Natural killer cell treated with Interleukin-12 subunit alpha and Interleukin-12 subunit beta and Interleukin-15 and Interleukin-18, amount 100 ng/mL, for 72 hours (primary cell): Measurements from ENCODE around the gene ZNF592. TPM values are rescaled to one million over a fixed set of nuclear protein-coding genes. Genes with fewer than 3 reads are reported as not detected.
"Not testable (repeated sequence)": the region's sequence is repeated elsewhere in the genome, so short reads cannot be mapped to it uniquely, and the experiment has no call there.

ENCODE experiments used
- ATAC-seq, 2 donors: fragments of 150-1000 bp; cut with Tn5 transposase in 1 of 2; sonication (Bioruptor Pico), chemical (Tn5 transposase) in 1 of 2; 2 replicates each; pipeline ENCODE4 v1.10.0; 2021
- DNase-seq: peaks from one replicate; pipeline ENCODE4 v3.0.0; 2022; ENCODE audit warnings: low spot score
- H3K27ac Mint-ChIP-seq, 2 donors: 1 replicate in 1 of 2; 2 replicates in 1 of 2; pipeline ENCODE4 v1.8.0; 2022; ENCODE audit warnings: mixed read lengths in 2 of 2, mild to moderate bottlenecking in 1 of 2, moderate library complexity in 1 of 2
- H3K27me3 Mint-ChIP-seq, 2 donors: 1 replicate in 1 of 2; 2 replicates in 1 of 2; pipeline ENCODE4 v1.8.0; 2022; ENCODE audit warnings: mixed read lengths in 2 of 2
- H3K36me3 Mint-ChIP-seq: one replicate; pipeline ENCODE4 v1.8.0; 2022; ENCODE audit warnings: mixed read lengths
- H3K4me1 Mint-ChIP-seq, 2 donors: 1 replicate in 1 of 2; 2 replicates in 1 of 2; pipeline ENCODE4 v1.8.0; 2022; ENCODE audit warnings: low read depth in 2 of 2, mixed read lengths in 2 of 2, mild to moderate bottlenecking in 1 of 2
- H3K4me3 Mint-ChIP-seq: one replicate; pipeline ENCODE4 v1.8.0; 2022; ENCODE audit warnings: mixed read lengths
- H3K9me3 Mint-ChIP-seq: 2 replicates; pipeline ENCODE4 v1.8.0; 2022; ENCODE audit warnings: mixed read lengths
- total RNA-seq, 2 donors: library from RNA; stranded (reverse); gene quantifications; one replicate each; pipeline ENCODE4 v1.2.3, GENCODE V29; 2022

The ZNF592 gene
- total RNA-seq, 2 donors from 2014 or later, result 23.7 to 41.3 TPM

GRCh38 chr15:84839714-84840113 lies 91.3 kb downstream of the ZNF592 start:
- Mint-ChIP-seq H3K4me3 (no peak overlapping the region), H3K4me1 (no peaks in the 10 kb centered on the region), H3K9me3 (no peaks in the 10 kb centered on the region), H3K36me3 (no peaks in the 10 kb centered on the region), H3K27ac (no peak overlapping the region), H3K27me3 (peaks cover 2 to 18% of the 10 kb centered on the region in 2 donors)
- no peak for DNase-seq
- ATAC-seq, result no peak

GRCh38 chr15:84840255-84840654 lies 91.9 kb downstream of the ZNF592 start:
- Mint-ChIP-seq H3K27me3 (peaks cover 2 to 18% of the 10 kb centered on the region in 2 donors), H3K4me3 (no peak overlapping the region), H3K27ac (no peak overlapping the region), H3K4me1 (no peaks in the 10 kb centered on the region), H3K9me3 (no peaks in the 10 kb centered on the region), H3K36me3 (no peaks in the 10 kb centered on the region)
- DNase-seq, result no peak
- no peak for ATAC-seq

GRCh38 chr15:84840741-84841429 lies 92.5 kb downstream of the ZNF592 start:
- no peak overlapping the region for H3K4me3 Mint-ChIP-seq
- no peaks in the 10 kb centered on the region for H3K4me1 Mint-ChIP-seq
- no peak overlapping the region for H3K27ac Mint-ChIP-seq
- H3K36me3 Mint-ChIP-seq, result no peaks in the 10 kb centered on the region
- H3K9me3 Mint-ChIP-seq, result no peaks in the 10 kb centered on the region
- DNase-seq (no peak), ATAC-seq (no peak)
- H3K27me3 Mint-ChIP-seq, result peaks cover under 1 to 13% of the 10 kb centered on the region in 2 donors

GRCh38 chr15:84842781-84843180 lies 94.4 kb downstream of the ZNF592 start:
- DNase-seq (no peak), ATAC-seq (no peak)
- Mint-ChIP-seq H3K4me3 (no peak overlapping the region), H3K27me3 (peaks cover 0 to 3% of the 10 kb centered on the region in 2 donors), H3K36me3 (peaks cover 13% of the 10 kb centered on the region), H3K27ac (no peak overlapping the region), H3K9me3 (peaks cover 4% of the 10 kb centered on the region), H3K4me1 (no peaks in the 10 kb centered on the region)

- Mint-ChIP-seq H3K36me3 (peaks cover 13% of the 10 kb centered on the region), H3K27ac (no peak overlapping the region), H3K9me3 (peaks cover 4% of the 10 kb centered on the region), H3K4me1 (no peaks in the 10 kb centered on the region), H3K27me3 (peaks cover 0 to 6% of the 10 kb centered on the region in 2 donors), H3K4me3 (no peak overlapping the region)
- DNase-seq (no peak), ATAC-seq (no peak)
Measured at GRCh38 chr15:84844964-84845363, 96.6 kb downstream of the ZNF592 start.

GRCh38 chr15:84845631-84846030 lies 97.2 kb downstream of the ZNF592 start:
- H3K4me3 Mint-ChIP-seq, H3K27me3 Mint-ChIP-seq, DNase-seq, H3K27ac Mint-ChIP-seq, H3K4me1 Mint-ChIP-seq, H3K9me3 Mint-ChIP-seq: not testable (repeated sequence)
- ATAC-seq, result peak in 1 of 2 donors; percentile 61
- peaks cover 13% of the 10 kb centered on the region for H3K36me3 Mint-ChIP-seq

- ATAC-seq, result no peak
- H3K4me1 Mint-ChIP-seq, result no peaks in the 10 kb centered on the region
- peaks cover 4% of the 10 kb centered on the region for H3K9me3 Mint-ChIP-seq
Measured at GRCh38 chr15:84846269-84846668, 97.9 kb downstream of the ZNF592 start.

GRCh38 chr15:84847382-84847781 lies 99.0 kb downstream of the ZNF592 start:
- peaks cover 4% of the 10 kb centered on the region for H3K9me3 Mint-ChIP-seq
- H3K27me3 Mint-ChIP-seq, result peaks cover 0 to 6% of the 10 kb centered on the region in 2 donors
- DNase-seq (no peak), ATAC-seq (no peak)
- no peak overlapping the region for H3K4me3 Mint-ChIP-seq
- H3K36me3 Mint-ChIP-seq, result peaks cover 13% of the 10 kb centered on the region
- no peaks in the 10 kb centered on the region for H3K4me1 Mint-ChIP-seq
- no peak overlapping the region for H3K27ac Mint-ChIP-seq

More at GRCh38 chr15:84846269-84846668, 97.9 kb downstream of the ZNF592 start:
- no peak for DNase-seq
- Mint-ChIP-seq H3K27ac (no peak overlapping the region), H3K4me3 (no peak overlapping the region), H3K27me3 (peaks cover 0 to 6% of the 10 kb centered on the region in 2 donors), H3K36me3 (peaks cover 13% of the 10 kb centered on the region)

- DNase-seq, result no peak
- no peak for ATAC-seq
- Mint-ChIP-seq H3K27ac (no peak overlapping the region), H3K9me3 (peaks cover under 1% of the 10 kb centered on the region), H3K27me3 (peaks cover 0 to 2% of the 10 kb centered on the region in 2 donors), H3K4me1 (no peaks in the 10 kb centered on the region), H3K4me3 (no peak overlapping the region), H3K36me3 (peaks cover 2% of the 10 kb centered on the region)
Measured at GRCh38 chr15:84852212-84852611, 103.8 kb downstream of the ZNF592 start.

GRCh38 chr15:84855136-84855535 lies 106.7 kb downstream of the ZNF592 start:
- Mint-ChIP-seq H3K36me3 (no peaks in the 10 kb centered on the region), H3K27me3 (no peaks in the 10 kb centered on the region), H3K27ac (no peak overlapping the region), H3K4me3 (no peak overlapping the region), H3K4me1 (no peaks in the 10 kb centered on the region), H3K9me3 (no peaks in the 10 kb centered on the region)
- no peak for DNase-seq
- no peak for ATAC-seq

- DNase-seq (no peak), ATAC-seq (no peak)
- Mint-ChIP-seq H3K4me1 (no peaks in the 10 kb centered on the region), H3K36me3 (no peaks in the 10 kb centered on the region), H3K27ac (no peak overlapping the region), H3K4me3 (no peak overlapping the region), H3K9me3 (no peaks in the 10 kb centered on the region), H3K27me3 (no peaks in the 10 kb centered on the region)
Measured at GRCh38 chr15:84855765-84856164, 107.4 kb downstream of the ZNF592 start.

Other genes starting within 250 kb of the ZNF592 start
- gene ZSCAN2, start 147.6 kb upstream of the ZNF592 start, total RNA-seq, result 1 to 10 TPM; 5.5 to 9.2 TPM
- gene WDR73, start 94.3 kb upstream of the ZNF592 start, total RNA-seq, result 10 to 100 TPM; 19.7 to 41.2 TPM
- gene NMB, start 90.4 kb upstream of the ZNF592 start, total RNA-seq, result 1 to 10 TPM; 3.8 to 7.1 TPM
- 100 to 1,000 TPM in 1 of 2 donors, 10 to 100 TPM in 1; 73.0 to 114 TPM for gene SEC11A, start 32.5 kb upstream of the ZNF592 start, total RNA-seq
- under 1 TPM; 0.43 to 0.67 TPM for gene ALPK3, start 68.8 kb downstream of the ZNF592 start, total RNA-seq
- not detected for gene SLC28A1, start 136.1 kb downstream of the ZNF592 start, total RNA-seq
- 10 to 100 TPM; 27.0 to 32.0 TPM for gene PDE8A, start 233.3 kb downstream of the ZNF592 start, total RNA-seq